ENCODE data around the gene UQCRHL.

GRCh38 chr1:15835741-15836510 is 28.5 kb upstream of the UQCRHL start:
- TF ChIP-seq POLR2AphosphoS5 (IDR thresholded peaks at IDR 0.05) (peak; percentile 86), CTCF (IDR thresholded peaks at IDR 0.05) (no peak), POLR2A (IDR thresholded peaks at IDR 0.05) (peak; percentile 65 to 68), EP300 (IDR thresholded peaks at IDR 0.05) (no peak)
